GM18526 (cell line): ENCODE results near the gene SLX9.
A peak's percentile ranks its signal among the peaks of the same experiment; 100 is the strongest.

Source experiments
- POLR2A ChIP-seq: IDR thresholded peaks from 3 replicates; pipeline ENCODE4 v1.6.1; 2011; ENCODE audit not compliant: insufficient read length; ENCODE audit errors: extremely low read depth

Gene SLX9

GRCh38 chr21:44920694-44921604, 18.9 kb upstream of the SLX9 start, which contains the start of gene ITGB2:
Gene ITGB2, minus strand, starts transcription at chr21:44920899. Its CDS starts 10,117 bp downstream, at chr21:44910782.
- TF ChIP-seq POLR2A: peak; percentile 64

GRCh38 chr21:44921928-44922327, 17.9 kb upstream of the SLX9 start:
- TF ChIP-seq POLR2A: no peak

- no peak for TF ChIP-seq POLR2A
Measured at GRCh38 chr21:44923480-44924084, 16.2 kb upstream of the SLX9 start.

GRCh38 chr21:44924606-44925377, 15.0 kb upstream of the SLX9 start:
- no peak for TF ChIP-seq POLR2A

- TF ChIP-seq POLR2A: no peak
Measured at GRCh38 chr21:44925378-44925755, 14.5 kb upstream of the SLX9 start.

GRCh38 chr21:44926331-44927101, 13.3 kb upstream of the SLX9 start:
- no peak for TF ChIP-seq POLR2A

- TF ChIP-seq POLR2A: no peak
Measured at GRCh38 chr21:44927259-44927586, 12.6 kb upstream of the SLX9 start.

GRCh38 chr21:44927587-44928461, 12.0 kb upstream of the SLX9 start:
- no peak for TF ChIP-seq POLR2A

- TF ChIP-seq POLR2A: no peak
Measured at GRCh38 chr21:44929242-44929798, 10.5 kb upstream of the SLX9 start.

- no peak for TF ChIP-seq POLR2A
Measured at GRCh38 chr21:44929799-44930542, 9.9 kb upstream of the SLX9 start.

- TF ChIP-seq POLR2A: no peak
Measured at GRCh38 chr21:44930543-44930981, 9.3 kb upstream of the SLX9 start.

- TF ChIP-seq POLR2A: peak; percentile 69
Measured at GRCh38 chr21:44931137-44931500, 8.7 kb upstream of the SLX9 start.
